ENCODE results near the gene THEM4.
A peak's percentile ranks its signal among the peaks of the same experiment; 100 is the strongest.
"Not testable (repeated sequence)": the region's sequence is repeated elsewhere in the genome, so short reads cannot be mapped to it uniquely, and the experiment has no call there.

The THEM4 gene

DNA sequence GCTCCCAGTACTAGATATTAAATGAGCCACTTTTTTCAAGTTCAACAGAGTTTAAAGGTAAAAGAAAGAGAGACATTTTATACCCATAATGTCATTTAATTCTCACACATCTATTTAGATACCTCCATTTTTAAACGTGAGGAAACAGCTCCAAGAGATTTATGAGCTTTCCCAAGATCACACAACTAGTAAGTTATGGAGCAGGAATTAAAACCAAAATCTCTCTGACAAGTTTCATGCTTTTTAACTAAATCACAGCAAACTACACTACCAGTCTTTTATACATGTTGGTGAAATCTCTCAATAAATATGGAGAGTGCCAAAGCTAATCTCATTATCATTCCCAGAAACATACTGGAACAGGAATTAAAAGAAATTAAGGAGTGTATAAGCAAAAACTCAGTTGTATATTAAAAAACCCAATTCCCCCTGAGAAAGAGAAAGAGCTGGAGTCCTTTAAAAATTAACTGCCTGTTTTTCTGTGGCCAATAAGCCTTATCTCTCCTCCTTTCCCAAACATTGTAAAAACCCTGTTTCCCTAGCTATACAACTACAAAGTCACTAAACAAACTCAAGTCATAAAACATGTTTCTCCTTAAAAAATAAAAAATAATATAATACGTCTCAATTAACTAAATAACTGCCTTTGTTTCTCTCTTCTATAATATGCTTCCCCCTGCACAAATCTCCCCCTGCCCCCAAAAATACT lies 26.7 kb upstream of the THEM4 start:
- DNase-seq, result no peak
- intact Hi-C loops (cut with DNase I), result loop anchor here (2.0 kb wide), 1 partner anchor 65 kb away; no protein-coding TSS in a partner anchor

DNA sequence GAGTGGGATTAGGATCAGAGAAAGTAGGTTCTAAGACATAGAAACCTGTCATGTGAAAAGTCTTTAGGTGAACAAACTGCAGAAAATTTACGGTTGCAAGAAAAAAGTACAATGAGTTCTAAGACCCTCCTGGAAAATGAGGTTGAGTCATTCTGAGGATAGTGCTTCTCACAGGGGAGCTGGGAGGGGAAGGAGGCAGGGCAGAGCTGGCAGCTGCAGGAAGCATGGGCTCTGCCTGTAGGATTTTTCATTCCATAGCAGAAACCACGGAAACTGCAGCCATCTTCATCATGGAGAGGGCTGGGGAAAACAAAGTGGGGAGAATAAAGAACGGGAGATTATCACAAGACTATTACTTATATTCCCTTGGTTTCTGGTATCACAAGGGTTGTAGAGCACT lies 25.8 kb upstream of the THEM4 start:
- no peak for DNase-seq
- intact Hi-C loops (cut with DNase I), result loop anchor here (2.0 kb wide), 1 partner anchor 66 kb away; no protein-coding TSS in a partner anchor

DNA sequence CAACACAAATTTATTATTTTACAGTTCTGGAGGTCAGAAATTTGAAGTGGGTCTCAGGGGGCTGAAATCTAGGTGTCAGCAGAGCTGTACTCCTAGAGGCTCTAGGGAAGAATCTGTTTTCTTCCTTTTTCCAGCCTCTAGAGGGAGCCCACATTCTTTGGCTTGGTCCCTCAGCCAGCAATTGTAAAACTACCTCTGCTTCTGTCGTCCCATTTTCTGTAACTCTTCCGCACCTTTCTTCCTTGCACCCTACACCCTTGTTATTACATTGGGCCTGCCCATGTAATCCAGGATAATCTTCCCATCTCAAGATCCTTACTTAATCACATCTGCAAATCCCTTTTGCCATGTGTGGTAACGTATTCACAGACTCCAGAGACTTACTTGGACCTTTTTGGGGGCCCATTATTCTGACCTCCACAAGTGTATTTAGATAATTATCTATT lies 24.8 kb upstream of the THEM4 start:
- intact Hi-C loops (cut with DNase I), result loop anchor here (2.0 kb wide), 1 partner anchor 67 kb away; no protein-coding TSS in a partner anchor
- DNase-seq, result peak in 2 of 10 donors; percentile 5 to 15

DNA sequence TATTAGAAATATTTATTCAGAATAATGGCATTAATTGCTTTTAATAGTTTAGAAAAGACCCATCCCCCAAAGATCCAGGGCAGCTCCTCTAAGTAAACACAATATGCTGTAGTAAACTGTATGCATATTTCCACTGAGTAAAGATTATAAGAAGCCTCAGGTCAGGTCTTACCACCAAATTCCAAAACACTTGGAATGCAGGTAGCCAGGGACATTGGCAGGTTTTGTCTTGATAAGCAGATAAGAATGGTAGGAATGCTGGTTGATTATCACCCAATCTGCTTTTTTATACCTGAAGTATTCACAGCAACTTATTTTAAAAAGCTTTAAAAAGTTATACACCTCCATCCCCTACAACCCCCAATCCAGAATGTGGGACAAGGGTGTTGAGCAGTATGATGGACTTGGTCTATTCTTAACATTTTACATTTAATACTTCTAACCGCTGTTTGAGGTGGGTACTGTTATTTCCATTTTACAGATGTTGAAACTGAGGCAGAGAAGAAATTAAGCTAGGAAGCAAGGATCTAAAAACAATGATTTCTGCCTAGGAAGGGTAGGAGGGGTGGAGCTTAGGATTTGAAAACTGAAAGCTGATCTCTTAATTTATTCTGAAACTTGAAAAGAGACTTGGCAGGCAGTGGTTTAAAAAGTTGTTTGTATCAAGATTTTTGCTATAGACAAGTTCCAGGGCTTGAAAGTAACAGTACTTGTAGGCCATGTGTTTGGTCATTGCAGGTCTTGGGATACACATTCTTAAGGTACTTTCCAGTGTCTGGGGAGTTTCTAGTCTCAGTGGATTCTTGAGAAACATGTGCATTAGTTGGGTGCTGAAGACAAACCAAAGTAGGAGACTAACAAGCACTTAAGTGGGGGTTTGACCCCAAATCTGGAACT lies 15.6 kb upstream of the THEM4 start:
- intact Hi-C loops (cut with DNase I), result no loop called here
- DNase-seq, result no peak

DNA sequence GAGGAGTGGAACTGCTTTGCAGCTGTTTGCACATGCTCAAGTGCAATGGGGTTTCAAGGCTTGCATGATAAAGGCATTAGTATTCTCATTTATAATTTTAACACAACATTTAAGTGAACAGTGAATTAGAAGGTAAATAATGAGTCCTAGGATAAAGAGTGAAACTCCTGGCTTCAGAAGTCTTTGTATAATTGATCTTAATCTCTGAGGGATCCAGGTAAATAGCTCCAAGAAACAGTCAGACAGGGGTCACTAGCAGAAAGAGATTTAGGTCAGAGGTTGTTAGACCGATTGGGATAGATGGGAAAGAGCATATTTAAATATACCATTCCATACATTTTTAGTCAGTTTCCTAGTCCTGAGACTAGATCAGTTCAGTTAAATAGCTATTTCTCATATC lies 14.1 kb upstream of the THEM4 start:
- DNase-seq, result no peak

DNA sequence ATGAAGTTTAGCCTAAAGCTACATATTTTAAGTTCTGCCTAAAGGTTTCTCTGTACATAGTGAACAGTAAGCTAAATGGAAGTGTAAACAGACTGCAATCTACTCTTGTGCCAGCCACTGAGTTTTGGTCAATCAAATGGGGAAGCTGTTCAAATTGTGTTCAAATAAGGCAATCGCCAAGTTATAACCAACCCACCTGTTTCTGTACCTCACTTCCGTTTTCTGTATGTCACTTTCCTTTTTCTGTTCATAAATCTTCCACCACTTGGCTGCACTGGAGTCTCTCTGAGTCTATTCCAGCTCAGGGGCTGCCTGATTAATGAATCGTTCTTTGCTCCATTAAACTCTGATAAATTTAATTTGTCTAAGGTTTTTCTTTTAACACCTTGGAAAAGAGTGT lies 10.8 kb upstream of the THEM4 start:
- DNase-seq, result no peak
- intact Hi-C loops (cut with DNase I), result no loop called here

More for the DNA sequence above, 14.1 kb upstream of the THEM4 start:
- intact Hi-C loops (cut with DNase I), result no loop called here

DNA sequence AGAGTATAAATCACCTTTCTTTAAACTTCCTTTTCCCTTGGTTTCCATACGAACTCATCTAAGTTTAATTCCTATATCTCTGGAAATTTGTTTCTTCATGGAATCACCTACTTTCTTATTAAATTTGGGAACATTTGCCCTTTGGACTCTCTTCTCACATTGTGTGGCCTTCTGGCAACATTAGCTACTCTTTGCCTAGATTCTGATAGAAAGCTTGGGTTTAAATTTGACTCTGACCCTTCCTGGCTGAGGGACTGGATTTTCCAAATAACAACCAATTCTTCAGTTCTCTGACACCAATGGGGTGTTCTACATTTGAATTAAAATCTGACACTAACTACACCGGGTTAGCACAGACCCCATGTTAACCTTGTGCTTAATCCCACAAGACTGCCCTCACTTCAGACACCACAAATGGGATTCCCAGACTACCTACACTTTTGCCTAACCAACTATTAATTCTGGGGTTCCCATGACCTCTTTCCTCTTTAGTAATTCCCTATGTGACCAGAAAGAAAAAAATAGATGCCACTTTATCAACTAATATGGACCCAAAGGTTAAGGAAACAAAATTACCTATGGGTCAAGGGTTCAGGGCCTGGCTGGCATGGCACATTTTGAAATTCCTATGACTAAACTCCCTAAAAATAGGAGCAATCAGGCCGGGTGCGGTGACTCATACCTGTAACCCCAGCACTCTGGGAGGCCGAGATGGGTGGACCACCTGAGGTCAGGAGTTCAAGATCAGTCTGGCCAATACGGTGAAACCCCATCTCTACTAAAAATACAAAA lies 9.7 kb upstream of the THEM4 start:
- intact Hi-C loops (cut with DNase I), result no loop called here

DNA sequence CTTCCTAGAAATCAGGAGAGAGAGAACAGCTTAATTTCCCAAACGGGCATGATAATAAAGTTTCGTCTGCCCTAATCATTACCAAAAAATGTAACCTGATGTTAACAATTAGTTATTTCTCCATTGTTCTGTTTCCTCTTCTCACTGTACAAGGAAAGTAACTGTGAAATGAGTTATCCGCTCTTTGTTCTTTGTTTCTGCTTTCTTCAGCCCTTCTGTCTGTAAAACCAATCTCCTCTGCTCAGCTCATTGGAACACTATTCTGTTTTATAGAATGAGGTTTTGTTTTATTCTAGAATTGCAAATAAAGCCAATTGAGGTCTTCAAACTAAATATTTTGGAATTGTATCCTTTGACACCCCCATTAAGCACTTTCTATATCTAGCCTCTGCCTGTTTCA lies 8.8 kb upstream of the THEM4 start:
- intact Hi-C loops (cut with DNase I), result no loop called here
- DNase-seq, result no peak

More for the DNA sequence above, 9.7 kb upstream of the THEM4 start:
- DNase-seq, result no peak

DNA sequence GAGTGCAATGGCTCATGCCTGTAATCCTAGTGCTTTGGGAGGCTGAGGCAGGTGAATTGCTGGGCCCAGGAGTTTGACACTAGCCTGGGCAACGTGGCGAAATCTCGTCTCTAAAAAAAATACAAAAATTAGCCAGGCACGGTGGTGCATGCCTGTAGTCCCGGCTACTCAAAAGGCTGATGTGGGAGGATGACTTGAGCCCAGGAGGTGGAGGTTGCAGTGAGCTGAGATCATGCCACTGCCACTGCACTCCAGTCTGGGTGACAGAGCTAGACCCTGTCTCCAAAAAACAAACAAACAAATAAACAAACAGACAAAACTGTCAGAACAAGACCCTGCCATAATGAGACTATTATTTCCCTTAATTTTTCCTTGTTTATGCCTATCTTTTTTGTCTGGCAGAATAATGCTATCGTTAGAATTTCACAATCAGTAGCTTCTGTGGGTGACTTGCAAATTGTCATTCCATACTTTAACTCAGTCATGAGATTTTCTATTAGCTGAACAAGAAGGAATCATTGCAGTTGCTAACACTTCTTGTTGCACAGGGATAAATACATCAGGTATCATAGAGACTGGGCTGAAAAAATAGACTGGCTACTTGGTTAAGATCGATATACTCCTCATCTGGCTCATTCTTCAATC lies 7.5 kb upstream of the THEM4 start:
- intact Hi-C loops (cut with DNase I), result no loop called here

DNA sequence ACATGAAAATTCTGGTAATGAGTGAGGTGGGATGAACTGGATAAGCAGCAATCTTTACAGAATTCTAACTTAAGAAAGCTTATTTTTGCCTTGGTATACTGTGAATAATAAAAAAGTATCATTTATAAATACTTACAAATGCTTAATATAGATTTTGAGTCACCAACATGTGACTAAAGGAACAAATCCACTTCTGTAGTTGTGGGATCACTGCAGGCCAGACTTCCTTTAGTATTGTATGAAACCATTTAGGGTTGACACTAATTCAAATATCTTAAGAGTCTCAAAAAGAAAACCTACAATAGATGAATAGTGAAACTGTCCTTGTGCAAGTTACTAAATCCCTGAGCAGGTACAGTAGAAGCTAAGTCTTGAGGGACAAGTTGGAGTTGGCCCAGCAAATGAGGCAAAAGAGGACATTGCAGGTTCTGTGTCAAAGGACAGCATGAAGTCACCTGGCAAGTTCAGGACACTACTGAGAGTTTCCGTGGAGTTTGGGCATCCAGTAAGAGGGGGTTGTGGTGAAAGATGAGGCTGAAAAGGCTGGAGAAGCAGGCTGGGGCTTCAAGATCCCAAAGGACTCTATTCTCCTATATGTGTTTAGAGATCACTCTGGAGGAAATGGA lies 5.9 kb upstream of the THEM4 start:
- intact Hi-C loops (cut with DNase I), result no loop called here
- no peak for DNase-seq

More for the DNA sequence above, 7.5 kb upstream of the THEM4 start:
- no peak for DNase-seq

DNA sequence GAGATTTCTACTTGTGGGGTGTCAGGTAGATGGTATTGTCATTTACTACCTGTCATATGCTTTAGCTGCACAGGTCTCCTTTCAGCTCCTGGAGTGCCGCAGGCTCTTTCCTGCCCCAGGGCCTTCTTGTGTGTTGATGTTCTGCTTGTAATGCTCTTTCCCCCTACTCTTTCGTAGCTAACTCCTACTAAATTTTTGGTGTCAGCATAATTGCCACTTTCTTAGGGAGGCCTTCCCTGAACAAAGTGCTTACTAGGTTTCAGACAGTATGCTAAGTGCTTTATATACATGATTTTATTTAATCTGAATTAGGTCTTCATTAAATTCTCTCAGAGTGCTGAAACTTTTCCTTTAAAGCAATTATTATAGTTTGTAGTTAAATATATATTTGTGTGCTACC lies 4.8 kb upstream of the THEM4 start:
- intact Hi-C loops (cut with DNase I), result no loop called here
- DNase-seq, result no peak

DNA sequence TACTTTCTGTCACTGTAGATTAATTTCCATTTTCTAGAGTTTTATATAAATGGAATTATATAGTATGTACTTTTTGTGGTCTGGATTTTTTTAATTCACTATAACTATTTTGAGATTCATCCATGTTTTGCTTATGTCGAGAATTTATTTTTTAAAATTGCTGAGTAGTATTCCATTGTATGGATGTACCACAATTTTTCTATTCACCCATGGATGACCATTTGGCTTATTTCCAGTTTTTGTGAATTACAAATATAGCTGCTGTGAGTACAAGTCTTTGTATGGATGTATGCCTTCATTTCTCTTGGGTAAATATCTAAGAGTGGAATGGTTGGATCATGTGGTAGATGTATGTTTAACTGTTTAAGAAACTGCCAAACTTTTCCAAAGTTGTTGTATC lies 3.7 kb upstream of the THEM4 start:
- no peak for DNase-seq
- intact Hi-C loops (cut with DNase I), result no loop called here

DNA sequence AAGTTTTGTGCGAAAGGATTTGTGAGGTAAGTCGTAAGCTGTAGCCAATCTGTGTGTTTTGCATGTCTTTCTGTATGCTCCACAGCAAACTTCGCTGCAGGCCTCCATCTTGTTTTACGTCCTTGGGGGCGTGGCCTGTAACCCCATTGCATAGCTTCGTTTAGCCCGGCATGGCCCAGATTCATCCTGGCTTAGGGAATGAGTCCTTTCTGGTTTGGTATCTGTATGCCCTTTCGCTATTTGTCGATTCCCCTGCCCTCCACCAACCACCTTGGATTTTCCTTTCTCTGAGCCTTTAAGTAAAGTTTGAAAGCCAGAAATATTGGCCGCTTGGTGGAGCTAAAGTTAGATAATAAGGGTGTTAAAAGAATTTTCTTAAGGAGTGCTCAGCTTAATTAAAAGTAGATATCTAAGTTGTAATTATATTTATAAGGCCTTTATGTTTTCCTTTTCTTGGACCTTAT lies 1.1 kb downstream of the THEM4 start:
- no peak for DNase-seq
- intact Hi-C loops (cut with DNase I), result no loop called here

DNA sequence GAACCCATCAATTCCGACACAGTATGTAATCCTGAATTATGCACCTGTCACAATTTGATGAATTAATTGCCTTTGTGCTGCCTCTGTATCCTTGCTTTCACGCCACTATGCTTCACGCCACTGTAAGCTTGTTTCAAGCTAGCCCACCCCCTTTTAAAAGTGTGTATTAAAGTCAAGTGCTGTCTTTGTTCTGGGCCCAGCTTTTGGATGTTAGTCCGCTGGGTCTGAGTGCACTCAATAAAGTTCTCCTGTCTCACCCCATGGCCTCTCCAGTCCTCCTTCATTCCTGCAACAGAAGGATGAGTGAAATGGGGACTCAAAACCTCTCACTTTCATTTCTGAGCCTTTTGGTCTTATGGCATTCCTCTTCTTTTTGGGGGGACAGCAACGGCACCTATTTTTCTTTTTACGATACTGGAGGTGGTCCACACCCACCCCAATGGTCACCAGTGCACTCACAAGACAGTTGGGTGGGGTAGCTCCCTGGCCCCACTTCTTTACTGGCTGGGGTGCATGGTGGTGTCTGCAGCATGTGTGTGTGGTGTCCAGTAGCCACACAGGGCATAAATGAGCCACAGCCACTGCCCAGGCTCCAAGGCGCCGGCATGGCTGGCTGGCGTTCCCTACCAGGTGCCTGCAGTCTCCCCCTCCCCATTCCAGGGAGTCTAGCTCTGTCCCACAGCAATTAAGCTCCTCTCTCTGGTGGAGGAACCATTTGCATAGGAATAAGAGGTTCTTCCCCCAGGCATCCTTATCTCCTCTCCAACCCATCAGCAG lies 1.8 kb downstream of the THEM4 start:
- DNase-seq, result no peak
- intact Hi-C loops (cut with DNase I), result no loop called here

DNA sequence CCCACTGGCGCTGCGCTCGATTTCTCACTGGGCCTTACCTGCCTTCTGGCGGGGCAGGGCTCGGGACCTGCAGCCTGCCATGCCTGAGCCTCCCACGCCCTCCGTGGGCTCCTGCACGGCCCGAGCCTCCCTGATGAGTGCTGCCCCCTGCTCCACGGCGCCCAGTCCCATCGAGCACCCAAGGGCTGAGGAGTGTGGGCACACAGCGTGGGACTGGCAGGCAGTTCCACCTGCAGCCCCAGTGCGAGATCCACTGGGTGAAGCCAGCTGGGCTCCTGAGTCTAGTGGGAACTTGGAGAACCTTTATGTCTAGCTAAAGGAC lies 3.0 kb downstream of the THEM4 start:
- DNase-seq; intact Hi-C loops (cut with DNase I): not testable (repeated sequence)

DNA sequence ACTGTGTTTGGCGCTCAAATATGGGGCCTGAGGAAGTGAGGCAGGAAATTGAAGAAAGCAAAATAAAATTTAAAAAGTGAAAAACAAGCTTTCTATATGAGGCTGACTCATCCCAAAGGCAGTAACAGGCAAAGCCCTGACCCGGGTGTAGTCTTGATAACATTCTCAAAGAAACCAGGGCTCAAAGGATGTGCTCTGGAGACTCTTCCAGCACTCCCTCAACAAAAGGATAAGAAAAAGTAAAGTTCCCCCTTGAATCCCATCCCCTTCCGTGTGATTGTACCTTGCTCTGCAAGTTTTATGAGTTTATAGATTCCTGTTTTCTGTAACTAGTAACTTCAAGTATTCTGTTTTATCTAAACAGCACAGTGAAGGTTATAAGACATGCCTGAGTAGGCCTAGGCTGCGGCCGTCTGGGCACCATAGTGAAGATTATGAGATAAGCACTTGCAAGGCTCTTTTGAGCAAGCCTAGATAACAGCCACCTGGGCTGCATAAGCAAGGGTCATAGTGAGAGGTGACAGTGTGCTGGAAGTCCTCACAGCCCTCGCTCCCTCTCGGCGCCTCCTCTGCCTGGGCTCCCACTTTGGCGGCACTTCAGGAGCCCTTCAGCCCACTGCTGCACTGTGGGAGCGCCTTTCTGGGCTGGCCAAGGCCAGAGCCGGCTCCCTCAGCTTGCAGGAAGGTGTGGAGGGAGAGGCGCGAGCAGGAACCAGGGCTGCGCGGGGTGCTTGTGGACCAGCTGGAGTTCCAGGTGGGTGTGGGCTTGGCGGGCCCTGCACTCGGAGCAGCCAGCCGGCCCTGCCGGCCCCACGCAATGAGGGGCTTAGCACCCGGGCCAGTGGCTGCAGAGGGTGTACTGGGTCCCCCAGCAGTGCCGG lies 3.6 kb downstream of the THEM4 start:
- intact Hi-C loops (cut with DNase I), result not testable (repeated sequence)
- DNase-seq, result peak in 1 of 10 donors; percentile 79

DNA sequence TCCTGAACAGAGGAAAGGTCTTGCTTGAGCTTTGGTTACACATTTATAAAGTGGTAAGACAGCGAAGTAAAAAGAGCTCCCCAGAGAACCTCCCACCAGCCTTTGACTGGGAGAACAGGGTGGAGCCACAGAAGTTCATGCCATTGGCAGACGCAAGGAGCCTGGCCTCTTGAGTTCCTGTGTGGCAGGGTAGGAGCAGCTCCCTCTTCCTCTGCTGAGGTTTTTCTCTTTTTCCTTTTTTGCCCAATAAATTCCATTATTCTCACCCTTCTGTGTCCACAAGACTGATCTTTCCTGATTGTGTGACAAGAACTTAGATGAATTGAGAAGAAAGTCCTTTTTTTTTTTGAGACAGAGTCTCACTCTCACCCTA lies 4.3 kb downstream of the THEM4 start:
- no peak for DNase-seq
- intact Hi-C loops (cut with DNase I), result no loop called here

DNA sequence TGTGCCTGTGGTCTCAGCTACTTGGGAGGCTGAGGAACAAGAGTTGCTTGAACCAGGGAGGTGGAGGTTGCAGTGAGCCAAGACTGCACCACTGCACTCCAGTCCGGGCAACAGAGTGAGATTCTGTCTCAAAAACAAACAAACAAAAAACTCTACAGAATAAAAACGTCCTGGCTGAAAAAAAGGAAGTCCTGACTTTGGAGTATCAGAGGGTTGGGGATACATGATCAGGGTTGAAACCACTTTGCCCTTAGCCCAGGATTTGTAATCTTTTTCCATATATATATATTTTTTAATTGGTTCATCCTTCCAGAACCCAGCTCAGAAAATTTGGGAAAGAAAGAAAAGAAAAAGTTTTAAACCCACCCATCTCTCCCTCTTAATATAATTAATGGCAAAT lies 6.5 kb downstream of the THEM4 start:
- intact Hi-C loops (cut with DNase I), result no loop called here
- DNase-seq, result no peak

All from posterior cingulate gyrus (tissue), 11 donors.